ENCODE measurements around the gene USH2A.

- no peak for TF ChIP-seq CTCF (IDR thresholded peaks at IDR 0.05)
- TF ChIP-seq POLR2A (IDR thresholded peaks at IDR 0.05), result no peak
- no peak for TF ChIP-seq POLR2AphosphoS5 (IDR thresholded peaks at IDR 0.05)
These were observed 99.9 kb downstream of the USH2A start for GRCh38 chr1:216323344-216323743.

Data from prostate gland (tissue), 2 donors.